ENCODE results near the gene PREX1.
A peak's percentile ranks its signal among the peaks of the same experiment; 100 is the strongest.

PREX1 gene

GRCh38 chr20:48656137-48656536 is 171.7 kb downstream of the PREX1 start:
- 77% methylated on average over 8 of the region's 8 CpGs for WGBS
- H2AFZ ChIP-seq (ENCODE audit: low read depth, low read length) = no peak overlapping the region
- peaks cover 0 to 21% of the 10 kb centered on the region in 2 experiments for H3K27me3 ChIP-seq (ENCODE audit: control insufficient read depth in 1 of 2, insufficient read depth in 1 of 2, low read length in 2 of 2)
- H3K9me3 ChIP-seq (ENCODE audit: control insufficient read depth, low read length) = peaks cover 7% of the 10 kb centered on the region
- H3K9ac ChIP-seq (ENCODE audit: low read length) = no peak overlapping the region
- no peak overlapping the region for H2BK120ac ChIP-seq (ENCODE audit: low read depth, low read length)
- no peak overlapping the region for H2BK5ac ChIP-seq (ENCODE audit: low read depth, low read length, poor library complexity, severe bottlenecking)
- no peak overlapping the region for H3K27ac ChIP-seq (ENCODE audit: low read length, poor library complexity, severe bottlenecking)
- peaks cover 9% of the 10 kb centered on the region for H3K4me1 ChIP-seq (ENCODE audit: control insufficient read depth, insufficient read depth, low read depth, low read length)
- H3K36me3 ChIP-seq (ENCODE audit: control insufficient read depth in 1 of 2, insufficient read depth in 2 of 2, low read depth in 1 of 2, low read length in 2 of 2) = peaks cover 0 to 60% of the 10 kb centered on the region in 2 experiments
- no peak overlapping the region for H2BK12ac ChIP-seq (ENCODE audit: low read length in 2 of 2)
- no peak overlapping the region for H3K4ac ChIP-seq (ENCODE audit: low read depth in 1 of 2, low read length in 2 of 2)
- no peak overlapping the region for H4K8ac ChIP-seq (ENCODE audit: low read length)
- no peak overlapping the region for H3K23ac ChIP-seq (ENCODE audit: low read length in 2 of 2)
- peaks cover 3% of the 10 kb centered on the region for H3K79me1 ChIP-seq (replicated peaks; ENCODE audit: low read length, poor library complexity, severe bottlenecking)
- H3K4me3 ChIP-seq (ENCODE audit: insufficient read depth in 1 of 2, low read depth in 1 of 2, low read length in 2 of 2) = no peak overlapping the region
- H2AK5ac ChIP-seq (ENCODE audit: low read length, severe bottlenecking) = no peak overlapping the region
- no peak overlapping the region for H3K18ac ChIP-seq (ENCODE audit: low read depth in 1 of 2, low read length in 2 of 2)
- no peak overlapping the region for H2BK15ac ChIP-seq (ENCODE audit: low read depth, poor library complexity, severe bottlenecking)
- H3K4me2 ChIP-seq (ENCODE audit: low read length, poor library complexity, severe bottlenecking) = no peak overlapping the region
- no peak overlapping the region for H3K14ac ChIP-seq (ENCODE audit: low read length in 2 of 2)
- H4K91ac ChIP-seq (ENCODE audit: low read length) = no peak overlapping the region
- no peak for DNase-seq

GRCh38 chr20:48653706-48654051 is 174.1 kb downstream of the PREX1 start:
- Histone ChIP-seq H3K4ac (ENCODE audit: low read depth in 1 of 2, low read length in 2 of 2) (no peak overlapping the region), H3K27ac (ENCODE audit: low read length, poor library complexity, severe bottlenecking) (no peak overlapping the region), H4K91ac (ENCODE audit: low read length) (no peak overlapping the region), H2BK15ac (ENCODE audit: low read depth, poor library complexity, severe bottlenecking) (no peak overlapping the region), H2AK5ac (ENCODE audit: low read length, severe bottlenecking) (no peak overlapping the region), H3K36me3 (ENCODE audit: control insufficient read depth in 1 of 2, insufficient read depth in 2 of 2, low read depth in 1 of 2, low read length in 2 of 2) (peaks cover 10 to 73% of the 10 kb centered on the region in 2 experiments), H3K18ac (ENCODE audit: low read depth in 1 of 2, low read length in 2 of 2) (no peak overlapping the region), H3K4me2 (ENCODE audit: low read length, poor library complexity, severe bottlenecking) (no peak overlapping the region), H2AFZ (ENCODE audit: low read depth, low read length) (no peak overlapping the region), H3K23ac (ENCODE audit: low read length in 2 of 2) (no peak overlapping the region), H3K14ac (ENCODE audit: low read length in 2 of 2) (no peak overlapping the region), H4K8ac (ENCODE audit: low read length) (no peak overlapping the region), H3K4me3 (ENCODE audit: insufficient read depth in 1 of 2, low read depth in 1 of 2, low read length in 2 of 2) (no peak overlapping the region), H3K4me1 (ENCODE audit: control insufficient read depth, insufficient read depth, low read depth, low read length) (peaks cover 5% of the 10 kb centered on the region), H3K9ac (ENCODE audit: low read length) (no peak overlapping the region), H2BK12ac (ENCODE audit: low read length in 2 of 2) (no peak overlapping the region), H3K27me3 (ENCODE audit: control insufficient read depth in 1 of 2, insufficient read depth in 1 of 2, low read length in 2 of 2) (peaks cover 0 to 17% of the 10 kb centered on the region in 2 experiments), H2BK120ac (ENCODE audit: low read depth, low read length) (no peak overlapping the region), H3K79me1 (replicated peaks; ENCODE audit: low read length, poor library complexity, severe bottlenecking) (peaks cover 3% of the 10 kb centered on the region), H3K9me3 (ENCODE audit: control insufficient read depth, low read length) (no peaks in the 10 kb centered on the region), H2BK5ac (ENCODE audit: low read depth, low read length, poor library complexity, severe bottlenecking) (no peak overlapping the region)
- 94% methylated on average over 10 of the region's 10 CpGs for WGBS
- no peak for DNase-seq

DNA sequence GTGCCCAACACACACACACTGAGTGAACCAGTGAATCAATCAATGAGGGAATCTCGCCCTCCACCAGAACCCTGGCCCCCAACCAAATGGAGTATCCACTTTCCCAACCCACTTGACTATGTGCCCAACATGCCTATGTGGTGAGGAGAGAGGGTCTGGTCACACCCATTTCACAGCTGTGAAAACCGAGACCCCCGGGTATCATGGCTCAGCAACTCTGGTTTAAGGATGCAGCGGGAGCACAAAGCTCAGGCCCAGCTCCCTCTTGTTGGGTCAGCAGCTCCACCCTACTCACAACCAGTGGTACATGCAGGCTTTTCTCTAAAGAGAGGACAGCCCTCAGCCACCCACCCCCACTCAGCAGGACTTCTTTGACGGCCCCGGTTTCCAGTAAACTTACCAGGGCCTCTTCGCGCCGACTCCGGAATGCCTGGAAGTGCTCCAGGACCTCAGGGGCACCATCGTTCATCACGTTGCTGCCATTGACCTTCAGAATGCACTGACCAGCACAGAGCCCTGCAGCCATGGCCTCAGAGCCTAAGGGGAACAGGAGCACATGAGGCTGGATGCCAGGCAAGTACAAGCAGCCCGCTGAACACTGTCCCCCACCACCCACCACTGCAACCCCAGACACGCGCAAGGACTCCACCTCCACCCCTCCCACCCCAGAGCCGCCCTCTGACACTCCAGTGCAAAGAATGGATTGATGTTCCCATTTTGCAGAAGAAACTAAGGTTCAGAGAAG is 174.7 kb downstream of the PREX1 start:
- Histone ChIP-seq H2BK15ac (ENCODE audit: low read depth, poor library complexity, severe bottlenecking) (no peak overlapping the region), H3K4me1 (ENCODE audit: control insufficient read depth, insufficient read depth, low read depth, low read length) (peaks cover 4% of the 10 kb centered on the region), H3K4ac (ENCODE audit: low read depth in 1 of 2, low read length in 2 of 2) (no peak overlapping the region), H2BK120ac (ENCODE audit: low read depth, low read length) (no peak overlapping the region), H3K14ac (ENCODE audit: low read length in 2 of 2) (no peak overlapping the region), H3K27ac (ENCODE audit: low read length, poor library complexity, severe bottlenecking) (no peak overlapping the region), H3K79me1 (replicated peaks; ENCODE audit: low read length, poor library complexity, severe bottlenecking) (peaks cover 3% of the 10 kb centered on the region), H2BK12ac (ENCODE audit: low read length in 2 of 2) (no peak overlapping the region), H3K4me3 (ENCODE audit: insufficient read depth in 1 of 2, low read depth in 1 of 2, low read length in 2 of 2) (no peak overlapping the region), H3K27me3 (ENCODE audit: control insufficient read depth in 1 of 2, insufficient read depth in 1 of 2, low read length in 2 of 2) (peaks cover 0 to 20% of the 10 kb centered on the region in 2 experiments), H3K18ac (ENCODE audit: low read depth in 1 of 2, low read length in 2 of 2) (no peak overlapping the region), H4K91ac (ENCODE audit: low read length) (peak overlapping the region; percentile 28), H4K8ac (ENCODE audit: low read length) (no peak overlapping the region), H2BK5ac (ENCODE audit: low read depth, low read length, poor library complexity, severe bottlenecking) (no peak overlapping the region), H3K9me3 (ENCODE audit: control insufficient read depth, low read length) (no peaks in the 10 kb centered on the region), H3K4me2 (ENCODE audit: low read length, poor library complexity, severe bottlenecking) (no peak overlapping the region), H3K36me3 (ENCODE audit: control insufficient read depth in 1 of 2, insufficient read depth in 2 of 2, low read depth in 1 of 2, low read length in 2 of 2) (peaks cover 10 to 73% of the 10 kb centered on the region in 2 experiments), H3K9ac (ENCODE audit: low read length) (no peak overlapping the region), H2AK5ac (ENCODE audit: low read length, severe bottlenecking) (no peak overlapping the region), H2AFZ (ENCODE audit: low read depth, low read length) (no peak overlapping the region), H3K23ac (ENCODE audit: low read length in 2 of 2) (no peak overlapping the region)
- 74% methylated on average over 16 of the region's 16 CpGs for WGBS
- peak; percentile 15 for DNase-seq

GRCh38 chr20:48651960-48652359 is 175.8 kb downstream of the PREX1 start:
- Histone ChIP-seq H3K14ac (ENCODE audit: low read length in 2 of 2) (no peak overlapping the region), H2BK120ac (ENCODE audit: low read depth, low read length) (no peak overlapping the region), H3K79me1 (replicated peaks; ENCODE audit: low read length, poor library complexity, severe bottlenecking) (no peaks in the 10 kb centered on the region), H2AFZ (ENCODE audit: low read depth, low read length) (no peak overlapping the region), H3K27me3 (ENCODE audit: control insufficient read depth in 1 of 2, insufficient read depth in 1 of 2, low read length in 2 of 2) (peaks cover 0 to 20% of the 10 kb centered on the region in 2 experiments), H2BK5ac (ENCODE audit: low read depth, low read length, poor library complexity, severe bottlenecking) (no peak overlapping the region), H3K18ac (ENCODE audit: low read depth in 1 of 2, low read length in 2 of 2) (no peak overlapping the region), H4K91ac (ENCODE audit: low read length) (no peak overlapping the region), H3K4me1 (ENCODE audit: control insufficient read depth, insufficient read depth, low read depth, low read length) (peaks cover 2% of the 10 kb centered on the region), H3K4me3 (ENCODE audit: insufficient read depth in 1 of 2, low read depth in 1 of 2, low read length in 2 of 2) (no peak overlapping the region), H3K9me3 (ENCODE audit: control insufficient read depth, low read length) (no peaks in the 10 kb centered on the region), H3K9ac (ENCODE audit: low read length) (no peak overlapping the region), H3K4me2 (ENCODE audit: low read length, poor library complexity, severe bottlenecking) (no peak overlapping the region), H3K36me3 (ENCODE audit: control insufficient read depth in 1 of 2, insufficient read depth in 2 of 2, low read depth in 1 of 2, low read length in 2 of 2) (peaks cover 10 to 64% of the 10 kb centered on the region in 2 experiments), H3K23ac (ENCODE audit: low read length in 2 of 2) (no peak overlapping the region), H3K27ac (ENCODE audit: low read length, poor library complexity, severe bottlenecking) (no peak overlapping the region), H2BK15ac (ENCODE audit: low read depth, poor library complexity, severe bottlenecking) (no peak overlapping the region), H4K8ac (ENCODE audit: low read length) (no peak overlapping the region), H3K4ac (ENCODE audit: low read depth in 1 of 2, low read length in 2 of 2) (no peak overlapping the region), H2BK12ac (ENCODE audit: low read length in 2 of 2) (no peak overlapping the region), H2AK5ac (ENCODE audit: low read length, severe bottlenecking) (no peak overlapping the region)
- WGBS = 92% methylated on average over 11 of the region's 11 CpGs
- no peak for DNase-seq
